ENCODE data around the gene TMEM138. TPM values are rescaled to one million over a fixed set of nuclear protein-coding genes. Genes with fewer than 3 reads are reported as not detected.

TMEM138 gene
- total RNA-seq, 1 experiment from 2014 or later: 46.3 TPM

- Mint-ChIP-seq H3K36me3 (ENCODE audit: insufficient read depth, unreplicated experiment) (peaks cover 11% of the 10 kb centered on the region), H3K27ac (ENCODE audit: unreplicated experiment) (no peak overlapping the region), H3K9me3 (ENCODE audit: unreplicated experiment) (no peaks in the 10 kb centered on the region), H3K4me3 (ENCODE audit: unreplicated experiment) (no peak overlapping the region), H3K27me3 (ENCODE audit: insufficient read depth, unreplicated experiment) (no peaks in the 10 kb centered on the region), H3K4me1 (ENCODE audit: low read depth, unreplicated experiment) (no peaks in the 10 kb centered on the region)
- Histone ChIP-seq H3K4me3 (ENCODE audit: low read depth, low read length) (no peak overlapping the region), H3K4me1 (no peaks in the 10 kb centered on the region), H3K9me3 (no peaks in the 10 kb centered on the region), H3K27me3 (replicated peaks; ENCODE audit: control insufficient read depth, insufficient read depth, low read length) (no peaks in the 10 kb centered on the region), H3K36me3 (ENCODE audit: control insufficient read depth, insufficient read depth, low read length) (no peaks in the 10 kb centered on the region; the same call in 1 of the 2 replicates)
- POLR2A ChIA-PET: no interaction called here
- no peak for TF ChIP-seq CTCF (IDR thresholded peaks at IDR 0.05; ENCODE audit: insufficient read depth in 1 of 2, low read depth in 1 of 2, low read length in 1 of 2, severe bottlenecking in 1 of 2, unreplicated experiment in 1 of 2)
- CTCF ChIA-PET: interaction anchor here (0.6 kb wide), 1 partner anchor 38 kb away, joined by 4 read pairs; no protein-coding TSS in a partner anchor
- BruUV-seq (replicated peaks): no TSS peak
- intact Hi-C loops (cut with micrococcal nuclease; ENCODE audit: unreplicated experiment): no loop called here
- DNase-seq: no peak
Measured at GRCh38 chr11:61343792-61344745, 18.1 kb upstream of the TMEM138 start.

- POLR2A ChIA-PET: no interaction called here
- Histone ChIP-seq H3K4me3 (ENCODE audit: low read depth, low read length) (no peak overlapping the region), H3K27me3 (replicated peaks; ENCODE audit: control insufficient read depth, insufficient read depth, low read length) (no peaks in the 10 kb centered on the region), H3K9me3 (no peaks in the 10 kb centered on the region), H3K36me3 (ENCODE audit: control insufficient read depth, insufficient read depth, low read length) (no peaks in the 10 kb centered on the region; the same call in 1 of the 2 replicates), H3K4me1 (no peaks in the 10 kb centered on the region)
- no peaks in the 10 kb centered on the region for H3K9me3 Mint-ChIP-seq (ENCODE audit: unreplicated experiment)
- CTCF ChIA-PET: no interaction called here
- H3K4me1 Mint-ChIP-seq (ENCODE audit: low read depth, unreplicated experiment): no peaks in the 10 kb centered on the region
- H3K27me3 Mint-ChIP-seq (ENCODE audit: insufficient read depth, unreplicated experiment): no peaks in the 10 kb centered on the region
- TF ChIP-seq CTCF (IDR thresholded peaks at IDR 0.05; ENCODE audit: insufficient read depth in 1 of 2, low read depth in 1 of 2, low read length in 1 of 2, severe bottlenecking in 1 of 2, unreplicated experiment in 1 of 2): no peak
- intact Hi-C loops (cut with micrococcal nuclease; ENCODE audit: unreplicated experiment): no loop called here
- peaks cover 7% of the 10 kb centered on the region for H3K36me3 Mint-ChIP-seq (ENCODE audit: insufficient read depth, unreplicated experiment)
- H3K27ac Mint-ChIP-seq (ENCODE audit: unreplicated experiment): no peak overlapping the region
- no TSS peak for BruUV-seq (replicated peaks)
- DNase-seq: no peak
- H3K4me3 Mint-ChIP-seq (ENCODE audit: unreplicated experiment): no peak overlapping the region
Measured at GRCh38 chr11:61345170-61345610, 17.0 kb upstream of the TMEM138 start.

GRCh38 chr11:61345954-61346843 is 16.0 kb upstream of the TMEM138 start:
- TSS peak; percentile 36 for BruUV-seq (replicated peaks)
- no peaks in the 10 kb centered on the region for H3K4me1 ChIP-seq
- ChIA-PET POLR2A (no interaction called here), CTCF (interaction anchor here (1.0 kb wide), 1 partner anchor 10 kb away, joined by 3 read pairs; no protein-coding TSS in a partner anchor)
- Mint-ChIP-seq H3K27me3 (ENCODE audit: insufficient read depth, unreplicated experiment) (no peaks in the 10 kb centered on the region), H3K4me1 (ENCODE audit: low read depth, unreplicated experiment) (no peaks in the 10 kb centered on the region), H3K4me3 (ENCODE audit: unreplicated experiment) (no peak overlapping the region), H3K36me3 (ENCODE audit: insufficient read depth, unreplicated experiment) (peaks cover 7% of the 10 kb centered on the region), H3K9me3 (ENCODE audit: unreplicated experiment) (no peaks in the 10 kb centered on the region), H3K27ac (ENCODE audit: unreplicated experiment) (no peak overlapping the region)
- H3K27me3 ChIP-seq (replicated peaks; ENCODE audit: control insufficient read depth, insufficient read depth, low read length): no peaks in the 10 kb centered on the region
- no peak overlapping the region for H3K4me3 ChIP-seq (ENCODE audit: low read depth, low read length)
- H3K36me3 ChIP-seq (ENCODE audit: control insufficient read depth, insufficient read depth, low read length): no peaks in the 10 kb centered on the region
- no peak for DNase-seq
- no peaks in the 10 kb centered on the region for H3K9me3 ChIP-seq
- TF ChIP-seq CTCF (IDR thresholded peaks at IDR 0.05; ENCODE audit: insufficient read depth in 1 of 2, low read depth in 1 of 2, low read length in 1 of 2, severe bottlenecking in 1 of 2, unreplicated experiment in 1 of 2): no peak
- intact Hi-C loops (cut with micrococcal nuclease; ENCODE audit: unreplicated experiment): no loop called here
